Panc1 (cell line): Measurements from ENCODE around the gene SDK1. TPM values are rescaled to one million over a fixed set of nuclear protein-coding genes. Genes with fewer than 3 reads are reported as not detected.

Experiments used
- ATAC-seq: fragments of 200-7000 bp; cut with Tn5 transposase; 2 replicates; pipeline ENCODE4 v1.9.1; 2020; ENCODE audit warnings: mild to moderate bottlenecking, moderate library complexity
- BruUV-seq: library from RNA; stranded (reverse); fragments of 400-500 nt; replicated peaks from 2 replicates; lab custom pipeline; 2021; lab: Mats Ljungman, UMichigan
- CTCF ChIA-PET: fragments of 300-600 bp; sonication (Branson Sonifier 250); formaldehyde crosslinking; loops from one replicate; lab custom pipeline; 2022; ENCODE audit warnings: antibody characterized with exemption; lab: Charles Lee
- POLR2A ChIA-PET: fragments of 300-600 bp; sonication (Branson Sonifier 250); formaldehyde crosslinking; loops from one replicate; lab custom pipeline; 2022; ENCODE audit warnings: antibody characterized with exemption; lab: Charles Lee
- DNase-seq: peaks from one replicate; pipeline ENCODE4 v3.0.0-alpha.2; 2010; ENCODE audit warnings: low read depth, low spot score
- H3K27ac ChIP-seq: 2 replicates; pipeline ENCODE4 v1.5.1; 2011; ENCODE audit warnings: mild to moderate bottlenecking, low read length, inconsistent platforms
- H3K27me3 ChIP-seq: fragments of 200-500 bp; sonication (Bioruptor generic); 2 replicates; pipeline ENCODE4 v1.6.0; 2014; ENCODE audit warnings: low read length, inconsistent platforms; ENCODE audit not compliant: control insufficient read depth, insufficient read depth
- H3K36me3 ChIP-seq: fragments of 200-500 bp; sonication (Bioruptor generic); 2 replicates; pipeline ENCODE4 v1.5.1; 2014; ENCODE audit warnings: inconsistent platforms, mild to moderate bottlenecking, low read length, moderate library complexity; ENCODE audit not compliant: control insufficient read depth, insufficient read depth
- H3K4me1 ChIP-seq: 2 replicates; pipeline ENCODE4 v1.5.1; 2011; ENCODE audit warnings: inconsistent platforms, mild to moderate bottlenecking, low read length, moderate library complexity; ENCODE audit not compliant: control insufficient read depth, insufficient read depth
- H3K4me3 ChIP-seq, 2 experiments: 2 replicates each; pipeline ENCODE4 v1.5.1; 2011 to 2012; ENCODE audit warnings: low read depth in 2 of 2, low read length in 2 of 2, mild to moderate bottlenecking in 2 of 2, inconsistent platforms in 1 of 2, moderate library complexity in 1 of 2
- H3K9me3 ChIP-seq: fragments of 200-500 bp; sonication (Bioruptor generic); 2 replicates; pipeline ENCODE4 v1.5.1; 2014; ENCODE audit warnings: low read depth, mild to moderate bottlenecking, inconsistent platforms, low read length, moderate library complexity; ENCODE audit not compliant: control insufficient read depth, insufficient read depth
- CTCF ChIP-seq: fragments of 450-650 bp; IDR thresholded peaks from 2 replicates; pipeline ENCODE4 v1.5.1; 2017; ENCODE audit warnings: mild to moderate bottlenecking
- POLR2AphosphoS5 ChIP-seq: IDR thresholded peaks from 2 replicates; pipeline ENCODE4 v1.6.1; 2012; ENCODE audit warnings: mild to moderate bottlenecking, low read depth, low read length, moderate library complexity
- REST ChIP-seq, 2 experiments: IDR thresholded peaks; 2 replicates each; pipeline ENCODE4 v1.6.1; 2011 to 2012; ENCODE audit warnings: low read depth in 2 of 2, control low read depth in 1 of 2, low read length in 1 of 2, mild to moderate bottlenecking in 1 of 2, moderate library complexity in 1 of 2; ENCODE audit not compliant: insufficient read depth in 1 of 2
- SIN3A ChIP-seq: IDR thresholded peaks from 2 replicates; pipeline ENCODE4 v1.6.1; 2012; ENCODE audit warnings: low read depth, mild to moderate bottlenecking, low read length, moderate library complexity, borderline replicate concordance; ENCODE audit not compliant: insufficient read depth
- TCF7L2 ChIP-seq: IDR thresholded peaks from 2 replicates; pipeline ENCODE4 v1.6.1; 2011; ENCODE audit warnings: mild to moderate bottlenecking, low read depth, low read length, inconsistent platforms
- in situ Hi-C: cut with HindIII; loops from 2 replicates; pipeline ENCODE4 v1.10.0; 2016; ENCODE audit warnings: low sequenced_read_pairs, low pct_unique_long_range_greater_than_20kb
- intact Hi-C: fragments of 100-400 bp; cut with micrococcal nuclease; formaldehyde crosslinking; loops from one replicate; pipeline ENCODE4 v1.10.0; 2022; ENCODE audit not compliant: unreplicated experiment
- total RNA-seq: library from RNA; stranded (reverse); gene quantifications from one replicate; pipeline ENCODE4 v1.2.1, GENCODE V29; 2021; ENCODE audit not compliant: unreplicated experiment

SDK1 gene
- total RNA-seq, 1 experiment from 2014 or later = 47.4 TPM

DNA sequence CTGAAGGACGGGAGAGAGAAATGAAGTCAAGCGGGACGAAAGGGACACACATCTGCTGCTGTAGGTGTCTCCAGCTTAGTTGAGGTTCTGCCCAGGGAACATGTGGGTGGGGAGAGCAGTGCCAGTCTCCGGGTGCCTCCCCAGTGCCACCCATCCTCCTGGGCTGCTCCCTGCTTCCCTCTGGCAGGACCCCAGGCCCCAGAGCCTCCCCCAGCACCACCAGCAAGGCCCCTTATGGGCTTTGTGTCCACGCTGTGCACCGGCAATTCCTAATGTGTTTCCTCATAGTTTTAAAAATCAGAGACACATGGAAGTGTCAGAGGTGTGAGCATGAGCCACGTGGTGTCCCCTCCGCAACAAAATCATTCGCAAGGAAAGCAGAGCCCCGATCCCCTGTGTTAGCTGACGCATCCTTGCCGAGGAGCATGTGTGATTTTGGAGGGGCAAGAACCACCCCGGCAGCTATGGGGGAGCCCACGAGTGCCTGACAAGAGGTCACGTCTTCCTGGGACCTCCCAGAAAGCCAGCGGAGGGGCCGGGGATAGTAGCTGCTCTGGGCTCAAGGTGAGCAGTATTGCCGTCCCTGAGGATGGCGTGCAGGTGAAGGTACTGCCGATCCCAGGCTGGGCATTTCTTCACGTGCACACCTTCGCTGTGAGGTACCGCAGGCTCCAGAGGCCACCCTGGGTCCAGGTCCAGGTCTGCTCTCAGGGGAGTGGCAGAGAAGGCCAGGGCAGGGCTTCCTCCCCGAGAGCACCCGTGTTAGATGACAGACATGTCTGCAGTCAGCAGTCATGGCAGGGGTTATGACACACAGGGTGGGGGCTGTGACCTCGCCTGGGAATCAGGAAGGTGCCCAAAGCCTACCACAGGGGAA lies 932.8 kb downstream of the SDK1 start:
- CTCF ChIA-PET = no interaction called here
- no peaks in the 10 kb centered on the region for H3K4me1 ChIP-seq
- intact Hi-C loops = no loop called here
- DNase-seq (no peak), ATAC-seq (no peak; the same call in 1 of the 2 replicates)
- no peak overlapping the region for H3K27ac ChIP-seq
- TF ChIP-seq SIN3A (no peak), REST (IDR thresholded peaks at IDR 0.05; ENCODE audit: insufficient read depth in 1 of 2, low read depth in 2 of 2, low read length in 1 of 2) (no peak), CTCF (no peak), TCF7L2 (no peak), POLR2AphosphoS5 (no peak)
- in situ Hi-C loops = no loop called here
- H3K4me3 ChIP-seq = no peak overlapping the region
- H3K27me3 ChIP-seq = no peaks in the 10 kb centered on the region
- no peaks in the 10 kb centered on the region for H3K36me3 ChIP-seq
- POLR2A ChIA-PET = no interaction called here
- no peaks in the 10 kb centered on the region for H3K9me3 ChIP-seq
- no TSS peak for BruUV-seq

DNA sequence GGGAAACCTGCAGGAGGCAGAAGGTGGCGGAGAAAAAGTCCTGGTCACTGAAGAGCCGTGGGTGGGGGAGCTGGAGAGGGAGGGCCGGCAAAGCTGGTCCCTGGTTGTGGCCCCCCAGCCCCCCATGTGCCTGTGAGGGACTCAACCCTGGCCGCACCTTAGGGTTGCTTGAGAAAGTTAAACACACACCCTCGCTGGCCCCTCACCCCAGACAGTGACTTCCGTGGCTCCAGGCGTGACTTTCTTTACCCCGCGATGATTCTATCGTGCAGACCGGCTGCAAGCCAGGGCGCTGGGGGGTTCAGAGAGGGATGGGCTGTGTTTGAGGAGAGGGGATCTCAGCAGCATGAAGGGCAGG lies 933.4 kb downstream of the SDK1 start:
- H3K9me3 ChIP-seq = no peaks in the 10 kb centered on the region
- no peak overlapping the region for H3K4me3 ChIP-seq
- POLR2A ChIA-PET = no interaction called here
- intact Hi-C loops (no loop called here), in situ Hi-C loops (no loop called here)
- CTCF ChIA-PET = no interaction called here
- H3K36me3 ChIP-seq = no peaks in the 10 kb centered on the region
- no TSS peak for BruUV-seq
- ATAC-seq (no peak), DNase-seq (no peak)
- H3K27me3 ChIP-seq = no peaks in the 10 kb centered on the region
- H3K4me1 ChIP-seq = no peaks in the 10 kb centered on the region
- TF ChIP-seq TCF7L2 (no peak), CTCF (no peak), POLR2AphosphoS5 (no peak), REST (IDR thresholded peaks at IDR 0.05; ENCODE audit: insufficient read depth in 1 of 2, low read depth in 2 of 2, low read length in 1 of 2) (no peak), SIN3A (no peak)
- H3K27ac ChIP-seq = no peak overlapping the region
